IPS-11a (cell line): ENCODE measurements around the gene MIGA1.
A peak's percentile ranks its signal among the peaks of the same experiment; 100 is the strongest.
"Not testable (repeated sequence)": the region's sequence is repeated elsewhere in the genome, so short reads cannot be mapped to it uniquely, and the experiment has no call there.

Experiments
- H3K4me3 ChIP-seq: one replicate; pipeline ENCODE4 v1.5.1; 2013; ENCODE audit warnings: low read depth, low read length, control low read depth

Gene MIGA1, protein sequence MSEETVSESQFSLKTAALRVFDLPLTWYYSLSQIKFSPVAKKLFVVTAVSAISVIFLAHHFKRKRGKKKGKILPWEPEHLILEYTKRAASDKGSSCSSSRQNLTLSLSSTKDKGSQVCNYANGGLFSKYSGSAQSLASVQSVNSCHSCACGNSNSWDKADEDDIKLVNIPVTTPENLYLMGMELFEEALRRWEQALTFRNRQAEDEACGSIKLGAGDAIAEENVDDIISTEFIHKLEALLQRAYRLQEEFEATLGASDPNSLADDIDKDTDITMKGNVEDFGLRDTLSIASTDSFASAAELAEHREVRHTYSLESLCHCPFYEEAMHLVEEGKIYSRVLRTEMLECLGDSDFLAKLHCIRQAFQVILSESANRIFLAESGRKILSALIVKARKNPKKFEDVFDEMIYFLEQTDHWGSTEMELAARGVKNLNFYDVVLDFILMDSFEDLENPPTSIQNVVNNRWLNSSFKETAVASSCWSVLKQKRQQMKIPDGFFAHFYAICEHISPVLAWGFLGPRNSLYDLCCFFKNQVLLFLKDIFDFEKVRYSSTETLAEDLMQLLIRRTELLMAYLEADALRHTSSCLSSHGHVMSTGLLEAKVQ

DNA sequence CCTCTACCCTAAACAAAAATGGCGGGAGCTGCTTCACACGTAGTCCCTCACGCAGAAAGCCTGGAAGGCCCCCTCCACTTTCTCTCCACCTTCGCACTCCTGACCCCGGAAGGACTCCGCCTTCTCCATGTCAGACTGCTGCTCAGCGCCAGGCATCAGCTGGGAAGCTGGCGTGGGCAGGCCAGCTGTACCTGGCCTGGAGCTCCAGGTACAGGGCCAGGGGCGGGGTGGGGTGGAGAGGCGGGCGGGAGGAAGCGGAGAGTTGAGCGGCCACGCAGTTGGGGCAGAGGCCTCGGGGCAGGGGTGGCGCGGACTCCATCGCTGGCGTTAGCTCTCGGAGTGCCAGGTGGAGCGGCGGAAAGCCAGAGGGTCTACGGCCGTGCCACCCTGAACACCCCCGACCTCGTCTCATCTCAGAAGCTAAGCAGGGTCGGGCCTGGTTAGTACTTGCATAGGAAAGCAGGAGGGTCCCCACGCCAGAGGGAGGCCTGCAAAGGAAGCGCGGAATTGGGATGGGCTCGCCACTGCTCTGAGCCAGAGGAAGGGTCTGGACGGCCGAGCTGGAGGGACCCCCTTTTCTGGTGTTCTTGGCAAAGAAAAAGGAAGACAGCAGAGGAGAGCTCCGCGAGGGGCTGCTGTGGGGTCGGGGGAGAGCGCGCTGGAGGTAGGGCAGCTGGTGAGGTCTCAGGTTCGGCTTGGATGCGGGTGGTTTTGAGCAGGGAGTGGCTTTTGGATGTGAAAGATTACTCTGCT is at the start of gene MIGA1:
Gene MIGA1 (plus strand): TSS at position 121 of the 753 bp plus-strand sequence. CDS start 3,604 bp downstream, outside the sequence.
- peak within 1 kb of the TSS; percentile 57 for H3K4me3 ChIP-seq

GRCh38 chr1:77732090-77732489 is 47.4 kb upstream of the MIGA1 start:
- H3K4me3 ChIP-seq = no peak overlapping the region

DNA sequence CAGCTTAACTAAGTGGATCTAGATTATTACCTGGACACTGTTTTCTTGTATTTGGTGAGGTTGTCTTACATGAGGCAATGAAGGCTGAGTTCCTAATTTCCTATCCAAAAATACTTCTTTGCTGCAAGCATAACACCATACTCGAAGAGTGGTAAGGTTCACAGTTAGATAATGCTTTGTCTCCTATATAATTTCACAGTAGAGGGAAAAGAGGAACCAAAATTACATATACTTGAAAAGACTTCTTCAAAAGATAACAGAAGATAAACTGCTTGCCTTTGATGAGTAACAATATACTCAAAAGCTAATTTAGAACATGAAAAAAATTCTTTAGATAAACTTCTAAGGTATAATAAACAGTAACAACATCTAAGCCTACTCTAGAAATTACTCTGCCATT is 40.2 kb upstream of the MIGA1 start:
- H3K4me3 ChIP-seq = no peak overlapping the region

GRCh38 chr1:77741316-77741715 is 38.1 kb upstream of the MIGA1 start:
- H3K4me3 ChIP-seq = no peak overlapping the region

DNA sequence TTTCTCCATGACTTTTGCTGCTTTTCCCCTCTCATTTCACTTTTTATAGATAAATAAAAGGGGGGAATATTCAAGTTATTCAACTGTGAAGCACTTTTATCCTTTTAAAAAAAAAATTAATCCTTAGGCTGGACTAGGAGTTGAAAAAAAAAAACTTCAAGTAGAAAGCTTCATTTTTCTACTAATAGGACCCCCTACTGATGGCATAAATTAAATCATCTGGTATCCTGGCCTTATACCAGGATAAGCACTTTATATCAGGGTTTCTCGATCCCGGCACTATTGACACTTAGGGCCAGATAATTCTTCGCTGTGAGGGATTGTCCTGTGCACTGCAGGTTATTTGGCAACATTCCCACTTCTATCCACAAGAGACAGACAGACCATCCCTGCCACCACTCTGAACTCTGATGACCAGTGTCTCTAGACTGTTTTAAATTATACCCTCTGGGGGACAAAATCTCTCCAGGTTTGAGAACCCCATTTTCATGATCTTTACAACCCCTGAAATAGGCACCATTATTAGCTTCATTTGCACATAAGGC is 37.4 kb upstream of the MIGA1 start:
- H3K4me3 ChIP-seq = no peak overlapping the region

GRCh38 chr1:77744576-77744975 is 34.9 kb upstream of the MIGA1 start:
- no peak overlapping the region for H3K4me3 ChIP-seq

- H3K4me3 ChIP-seq = not testable (repeated sequence)
Measured at GRCh38 chr1:77749489-77749888, 30.0 kb upstream of the MIGA1 start.

DNA sequence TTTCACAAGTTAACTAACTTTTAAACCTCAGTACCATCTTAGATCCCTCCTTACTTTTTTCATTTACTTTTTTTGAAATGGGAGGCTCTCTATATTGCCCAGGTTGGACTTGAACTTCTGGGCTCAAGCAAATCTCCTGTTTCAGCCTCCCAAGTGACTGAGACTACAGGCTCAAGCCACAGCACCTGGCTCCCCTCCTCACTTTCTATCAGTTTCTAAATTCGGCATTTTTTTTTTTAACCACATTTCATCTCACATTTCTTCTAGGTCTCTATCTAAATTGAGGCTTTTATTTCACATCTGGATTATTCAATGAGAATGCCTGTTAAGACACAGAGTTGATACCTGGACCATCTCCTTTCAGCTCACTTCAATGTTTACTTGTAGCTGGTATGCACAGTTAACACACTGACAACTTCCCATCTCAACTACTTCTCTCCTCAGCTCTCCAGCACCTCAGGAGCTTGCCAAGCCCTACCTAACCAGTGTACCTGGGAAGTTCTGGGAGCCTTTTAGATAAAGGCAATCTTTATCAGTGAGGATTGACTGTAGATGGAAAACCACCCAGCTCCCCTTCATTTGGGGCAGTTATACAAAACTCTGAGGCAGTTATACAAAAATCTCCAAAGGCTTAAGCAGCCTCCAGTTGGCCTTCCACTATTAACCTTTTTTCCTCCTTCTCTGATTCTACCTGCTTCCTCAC is 23.2 kb upstream of the MIGA1 start:
- no peak overlapping the region for H3K4me3 ChIP-seq

GRCh38 chr1:77757066-77757584 is 22.3 kb upstream of the MIGA1 start:
- no peak overlapping the region for H3K4me3 ChIP-seq

DNA sequence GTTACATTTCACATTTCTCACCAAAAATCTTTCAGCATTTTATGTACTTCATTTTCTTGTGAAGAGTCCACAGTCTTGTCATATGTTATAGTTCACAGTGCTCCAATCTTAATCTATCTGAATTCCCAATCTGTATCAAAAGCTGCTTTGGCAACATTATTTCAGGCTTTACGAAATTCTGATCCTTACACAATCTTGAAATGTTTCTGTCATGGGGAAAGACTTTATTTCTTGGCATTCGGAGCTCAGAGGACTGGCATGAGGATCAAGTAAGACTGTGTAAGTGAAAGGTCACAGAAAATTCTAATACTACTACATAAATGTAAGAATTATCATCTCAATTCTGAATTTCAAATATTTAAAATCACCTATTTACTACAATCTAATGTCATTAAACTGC is 21.8 kb upstream of the MIGA1 start:
- H3K4me3 ChIP-seq = no peak overlapping the region

DNA sequence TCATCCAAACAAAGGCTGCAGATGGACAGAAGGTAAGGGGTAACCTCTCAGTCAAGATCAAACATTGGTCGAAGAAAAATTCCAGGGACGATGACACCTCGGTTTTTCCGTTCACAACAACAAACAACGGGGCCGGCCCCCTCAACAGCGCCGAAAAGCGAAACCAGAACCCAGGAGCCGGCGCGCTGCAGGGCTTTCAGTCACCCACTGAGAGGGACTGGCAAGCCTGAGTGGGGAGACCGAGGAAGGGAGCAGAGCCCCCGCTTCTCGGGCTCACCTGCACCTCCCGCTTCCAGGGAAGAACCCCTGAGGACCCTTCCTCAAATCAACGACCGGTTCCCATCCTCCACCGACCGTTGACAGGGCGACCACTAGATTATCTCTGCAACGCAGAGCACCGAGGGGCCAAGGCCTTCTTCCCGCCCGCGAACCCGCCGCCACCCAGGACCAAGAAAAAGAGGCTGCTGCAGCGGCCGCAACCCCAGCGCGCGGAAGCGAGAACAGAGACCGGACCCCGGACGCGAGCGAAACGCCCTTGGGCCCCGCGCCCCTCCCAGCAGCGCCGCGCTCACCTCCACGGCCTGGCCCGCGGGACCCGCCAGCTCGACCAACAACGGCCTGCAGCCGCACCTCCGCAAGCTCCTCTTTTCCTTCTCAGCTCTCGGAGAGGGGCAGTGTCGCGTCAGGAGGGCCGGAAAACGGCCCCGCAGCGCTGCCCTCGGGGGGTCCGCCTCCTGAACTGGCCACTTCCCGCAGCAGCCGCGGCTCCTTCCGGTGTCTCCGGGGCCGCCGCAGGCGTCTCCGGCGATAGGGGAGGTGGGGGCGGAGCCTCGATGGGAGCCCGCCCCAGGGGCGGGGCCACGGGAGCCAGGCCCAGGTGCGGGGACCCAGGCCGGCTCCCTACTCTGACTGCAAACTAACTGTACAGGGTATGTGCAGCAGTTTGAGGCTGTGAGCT is 20.1 kb upstream of the MIGA1 start, which contains the start of gene USP33:
Gene USP33 (minus strand): TSS at position 782 of the 958 bp plus-strand sequence. CDS start 18,155 bp downstream, outside the sequence.
- peak within 1 kb of the TSS; percentile 86 for H3K4me3 ChIP-seq

DNA sequence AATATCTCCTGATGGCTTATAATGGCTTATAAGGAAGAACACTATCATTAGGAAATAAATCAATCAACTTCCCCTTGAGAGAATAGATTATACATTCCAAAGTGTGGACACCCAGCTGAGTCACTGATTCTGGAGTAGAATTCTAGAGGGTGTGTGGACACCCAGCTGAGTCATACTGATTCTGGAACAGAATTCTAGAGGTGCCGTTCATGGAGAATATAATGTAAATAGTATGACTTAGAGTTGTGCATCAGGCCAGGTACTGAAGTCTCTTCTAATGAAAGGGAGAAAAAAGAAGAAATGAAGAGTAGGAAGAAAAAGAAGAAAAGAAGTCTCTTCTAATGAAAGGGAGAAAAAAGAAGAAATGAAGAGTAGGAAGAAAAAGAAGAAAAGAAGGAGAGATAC is 17.4 kb upstream of the MIGA1 start:
- no peak overlapping the region for H3K4me3 ChIP-seq

GRCh38 chr1:77768006-77768405 is 11.4 kb upstream of the MIGA1 start:
- H3K4me3 ChIP-seq = no peak overlapping the region

GRCh38 chr1:77776007-77776700 is 3.3 kb upstream of the MIGA1 start:
- no peak overlapping the region for H3K4me3 ChIP-seq

DNA sequence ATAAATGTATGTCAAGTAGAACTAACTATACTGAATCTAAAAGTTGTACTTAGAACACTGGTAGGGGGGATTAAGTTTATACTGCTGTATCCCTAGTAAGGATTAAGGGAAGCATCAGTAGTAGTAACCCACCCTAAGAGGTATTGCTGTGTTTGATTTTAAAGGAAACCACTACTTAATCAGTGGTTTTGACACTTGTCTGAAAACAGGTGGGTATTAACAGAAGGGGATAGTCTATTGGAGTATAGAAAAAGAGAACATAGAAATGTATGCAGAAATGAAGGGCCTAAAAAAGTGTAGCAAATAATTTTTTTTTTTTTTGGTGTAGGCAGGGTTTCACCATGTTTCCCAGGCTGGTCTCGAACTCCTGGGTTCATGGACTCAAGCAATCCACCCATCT is 2.2 kb downstream of the MIGA1 start:
- H3K4me3 ChIP-seq = no peak overlapping the region

DNA sequence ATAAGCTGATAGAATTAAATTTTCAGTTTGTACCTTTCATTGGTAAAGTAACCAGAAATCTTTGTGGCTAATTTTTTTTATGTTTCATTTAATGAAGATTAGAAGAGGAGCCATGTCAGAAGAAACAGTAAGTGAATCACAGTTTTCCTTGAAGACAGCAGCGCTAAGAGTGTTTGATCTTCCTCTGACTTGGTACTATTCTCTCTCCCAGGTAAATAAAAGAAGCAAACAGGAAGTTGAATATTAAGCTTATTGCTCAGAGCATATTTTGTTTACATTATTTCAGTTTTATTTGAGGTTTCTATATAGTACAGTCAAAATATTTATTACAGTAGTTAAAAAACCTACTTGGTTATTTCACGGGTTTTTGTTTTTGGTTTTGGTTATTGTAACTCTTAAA is 3.7 kb downstream of the MIGA1 start:
- H3K4me3 ChIP-seq = no peak overlapping the region

GRCh38 chr1:77786093-77786741 is 6.8 kb downstream of the MIGA1 start:
- not testable (repeated sequence) for H3K4me3 ChIP-seq

- no peak overlapping the region for H3K4me3 ChIP-seq
Measured at GRCh38 chr1:77794550-77794949, 15.1 kb downstream of the MIGA1 start.
